Glomerular endothelial cell (primary cell): ENCODE measurements around the gene RNF167. TPM values are rescaled to one million over a fixed set of nuclear protein-coding genes. Genes with fewer than 3 reads are reported as not detected.

Source experiments
- DNase-seq: peaks from one replicate; pipeline ENCODE4 v3.0.0-alpha.2; 2011; ENCODE audit warnings: low read depth, low spot score; ENCODE audit errors: extremely low read depth
- total RNA-seq: library from RNA; depleted of rRNA; stranded (reverse); fragments of >200 nt; gene quantifications from 2 replicates; pipeline ENCODE4 v1.2.3, GENCODE V29; 2015

The RNF167 gene
- total RNA-seq, 1 donor from 2014 or later: 47.5 TPM

DNA sequence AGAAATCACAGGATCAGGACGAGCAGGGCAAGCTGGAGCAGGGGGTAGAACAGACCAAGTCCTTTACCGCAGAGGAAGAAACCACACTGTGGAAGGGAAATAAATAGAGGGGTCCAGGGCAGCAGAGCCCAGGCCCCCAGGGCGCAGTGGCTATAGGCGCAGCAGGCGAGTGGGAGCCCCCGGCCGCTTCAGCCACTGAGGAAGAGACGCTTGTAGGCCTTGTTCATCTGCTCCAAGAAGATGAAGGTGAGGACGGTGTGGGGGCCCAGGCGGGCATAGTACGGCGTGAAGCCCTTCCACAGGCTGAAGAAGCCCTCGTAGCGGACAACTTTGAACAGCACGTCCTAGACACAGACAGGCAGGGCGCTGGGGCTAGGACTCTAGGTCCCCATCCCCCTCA is 2.5 kb upstream of the RNF167 start:
- no peak for DNase-seq

- no peak for DNase-seq
Observed at GRCh38 chr17:4938069-4938491, 2.0 kb upstream of the RNF167 start.

GRCh38 chr17:4938688-4939545 is 1.2 kb upstream of the RNF167 start:
- DNase-seq: no peak

- DNase-seq: no peak
Observed at GRCh38 chr17:4939546-4939795, 597 bp upstream of the RNF167 start.

DNA sequence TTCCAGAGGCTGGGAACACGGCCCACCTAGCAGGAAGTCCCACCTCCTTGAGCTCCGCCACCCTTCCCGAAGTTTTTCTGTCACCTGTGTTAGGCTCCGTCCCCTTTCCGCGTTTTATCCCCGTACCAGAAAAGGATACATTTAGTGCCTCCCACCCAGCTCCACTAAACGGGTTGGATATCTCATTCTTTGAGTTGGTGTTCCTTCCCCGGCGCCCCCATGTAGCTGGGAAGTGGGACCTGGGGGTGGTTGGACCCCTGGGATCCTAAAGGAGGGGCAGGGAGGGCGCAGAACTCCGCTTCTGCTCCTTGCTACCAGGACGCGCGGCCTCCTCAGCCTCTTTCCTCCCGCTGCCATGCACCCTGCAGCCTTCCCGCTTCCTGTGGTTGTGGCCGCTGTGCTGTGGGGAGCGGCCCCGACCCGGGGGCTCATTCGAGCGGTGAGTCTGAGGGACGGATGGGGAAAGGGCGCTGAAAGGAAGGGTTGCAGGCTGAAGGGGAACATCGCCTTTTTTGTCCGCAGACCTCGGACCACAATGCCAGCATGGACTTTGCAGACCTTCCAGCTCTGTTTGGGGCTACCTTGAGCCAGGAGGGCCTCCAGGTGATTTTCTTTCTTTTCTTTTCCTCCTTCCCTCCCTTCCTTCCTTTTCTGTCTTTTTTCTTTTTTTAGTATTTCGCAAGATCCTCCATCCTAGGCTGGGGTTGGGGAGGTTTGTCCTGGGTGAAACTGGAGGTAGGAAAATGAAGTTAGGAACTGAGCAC is 669 bp downstream of the RNF167 start:
- DNase-seq: no peak

DNA sequence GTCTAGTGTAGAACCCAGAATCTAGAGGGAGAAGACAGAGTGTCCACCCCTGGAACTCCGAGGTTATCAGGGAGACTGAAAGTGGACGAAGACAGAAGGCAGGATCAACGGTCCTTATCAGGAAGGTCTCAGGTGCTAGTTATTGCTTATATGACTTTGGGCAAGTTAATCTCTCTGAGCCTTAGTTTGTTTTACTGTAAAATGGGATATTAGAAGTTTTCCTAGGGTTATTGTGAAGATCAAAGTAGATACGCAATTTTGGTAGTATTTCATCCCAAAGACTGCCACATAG is 1.2 kb downstream of the RNF167 start:
- no peak for DNase-seq

DNA sequence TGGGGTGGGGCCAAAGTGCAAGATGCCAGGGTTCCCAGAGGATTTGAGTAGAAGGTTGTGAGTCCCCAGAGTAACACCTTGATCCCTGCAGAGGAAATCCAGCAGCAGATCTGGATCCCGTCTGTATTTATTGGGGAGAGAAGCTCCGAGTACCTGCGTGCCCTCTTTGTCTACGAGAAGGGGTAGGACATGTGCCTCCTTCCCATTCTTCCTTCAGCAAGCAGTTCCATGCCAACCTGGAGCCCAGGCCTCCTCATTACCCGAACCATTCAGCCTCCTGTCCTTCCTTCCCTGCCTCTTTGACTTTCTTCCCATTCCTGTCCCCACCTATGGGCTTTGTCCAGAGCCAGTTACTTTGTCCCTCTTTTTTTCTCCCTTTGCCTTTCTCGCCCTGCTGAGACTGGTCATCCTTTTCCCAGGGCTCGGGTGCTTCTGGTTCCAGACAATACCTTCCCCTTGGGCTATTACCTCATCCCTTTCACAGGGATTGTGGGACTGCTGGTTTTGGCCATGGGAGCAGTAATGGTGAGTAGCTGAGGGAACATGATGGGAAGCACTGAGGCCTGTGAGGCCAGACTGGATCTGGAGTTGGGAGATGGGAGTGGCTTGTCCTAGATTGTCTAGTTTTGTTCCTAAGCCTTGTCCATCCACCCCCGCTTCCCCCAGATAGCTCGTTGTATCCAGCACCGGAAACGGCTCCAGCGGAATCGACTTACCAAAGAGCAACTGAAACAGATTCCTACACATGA is 2.9 kb downstream of the RNF167 start:
- DNase-seq: no peak

- no peak for DNase-seq
Observed at GRCh38 chr17:4944163-4944553, 4.1 kb downstream of the RNF167 start.

- DNase-seq: no peak
Observed at GRCh38 chr17:4944554-4945175, 4.6 kb downstream of the RNF167 start.

GRCh38 chr17:4945176-4945943 is 5.3 kb downstream of the RNF167 start:
- no peak for DNase-seq

DNA sequence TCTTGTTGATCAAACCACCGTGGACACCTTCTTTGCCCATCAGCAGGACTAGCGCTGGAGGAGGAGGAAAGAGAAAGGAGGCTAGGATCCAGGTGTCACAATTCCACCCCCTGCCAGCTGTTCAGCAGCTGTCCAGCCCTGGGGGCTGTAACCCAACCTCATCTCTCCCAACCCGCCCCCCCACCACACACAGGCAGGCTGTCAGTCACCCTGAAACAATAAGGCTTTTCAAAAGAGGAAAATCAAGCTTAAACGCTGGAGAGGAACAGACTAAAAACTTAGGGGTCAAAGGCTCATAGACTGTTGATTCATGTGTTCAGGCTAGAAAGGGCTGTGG is 5.8 kb downstream of the RNF167 start:
- DNase-seq: no peak

- DNase-seq: no peak
Observed at GRCh38 chr17:4946312-4946976, 6.4 kb downstream of the RNF167 start.

GRCh38 chr17:4947010-4947410 is 6.9 kb downstream of the RNF167 start:
- no peak for DNase-seq

DNA sequence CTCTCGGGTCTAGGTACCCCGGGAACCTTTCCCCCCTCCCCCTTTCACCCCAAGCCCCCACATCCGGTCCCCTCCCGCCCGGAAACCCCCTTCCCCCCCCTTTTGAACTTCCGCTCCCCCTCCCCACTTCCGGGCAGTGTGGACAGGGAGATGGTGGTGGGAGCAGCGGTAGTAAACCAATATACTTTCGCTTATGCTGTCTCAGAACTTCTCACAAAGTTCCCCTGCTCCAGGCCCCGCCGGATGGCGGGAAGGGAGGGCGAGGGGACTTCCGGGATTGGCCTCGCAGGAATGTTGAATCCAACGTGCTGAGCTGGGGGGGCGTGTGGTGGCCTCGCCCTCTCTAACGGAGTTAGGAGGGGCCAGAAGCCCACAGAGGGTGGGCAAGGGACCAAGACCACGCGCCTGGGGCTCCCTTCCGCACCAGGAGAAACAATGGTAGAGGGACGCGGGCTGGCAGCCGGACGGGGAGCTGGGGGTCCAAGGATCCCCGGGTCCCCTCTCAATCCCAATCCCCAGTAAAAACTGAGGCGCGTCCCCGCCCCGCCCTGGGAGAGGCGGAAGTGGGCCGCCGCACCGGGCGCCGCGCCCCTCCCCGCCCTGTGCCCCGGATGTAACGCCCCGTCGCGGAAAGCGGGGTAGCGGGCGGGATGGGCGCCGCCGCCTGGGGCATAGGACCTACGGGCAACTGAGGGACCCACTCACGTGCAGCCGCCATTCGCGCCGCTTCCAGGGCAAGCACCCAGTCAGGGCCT is 7.5 kb downstream of the RNF167 start:
- no peak for DNase-seq

GRCh38 chr17:4948166-4948930 is 8.3 kb downstream of the RNF167 start, which contains the start of gene PFN1:
TSS of gene PFN1 (minus strand) at chr17:4948530. CDS start at chr17:4948394, 136 bp downstream.
- DNase-seq: no peak

DNA sequence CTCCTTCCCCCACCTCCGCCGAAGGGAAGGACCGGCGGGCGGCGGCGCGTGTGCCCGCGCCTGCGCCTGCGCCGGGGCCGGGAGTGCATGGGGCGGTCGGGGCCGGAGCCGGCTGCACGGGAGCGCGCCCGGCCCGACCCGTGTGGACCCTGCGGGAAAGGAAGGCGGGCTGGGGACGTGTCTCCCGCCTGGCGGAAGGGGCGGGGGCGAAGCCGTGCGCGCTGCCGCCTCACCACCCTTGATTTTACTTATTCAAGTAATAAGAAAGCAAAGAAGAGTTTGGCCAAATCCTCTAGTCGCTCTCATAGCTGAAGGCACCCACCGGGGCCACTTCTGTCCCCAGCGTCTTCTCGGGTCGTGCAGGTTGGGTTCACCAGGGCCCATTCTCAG is 8.9 kb downstream of the RNF167 start:
- no peak for DNase-seq

GRCh38 chr17:4949321-4950074 is 9.4 kb downstream of the RNF167 start:
- DNase-seq: no peak
